HG03045 (cell line): ENCODE results near the gene SAPCD2.
A peak's percentile ranks its signal among the peaks of the same experiment; 100 is the strongest.
"Not testable (repeated sequence)": the region's sequence is repeated elsewhere in the genome, so short reads cannot be mapped to it uniquely, and the experiment has no call there.

Source experiments
- ATAC-seq: cut with Tn5 transposase; IDR thresholded peaks from one replicate; pipeline ENCODE4 v1.9.1; 2021; ENCODE audit warnings: mild to moderate bottlenecking, moderate library complexity; ENCODE audit not compliant: unreplicated experiment

Gene SAPCD2, protein sequence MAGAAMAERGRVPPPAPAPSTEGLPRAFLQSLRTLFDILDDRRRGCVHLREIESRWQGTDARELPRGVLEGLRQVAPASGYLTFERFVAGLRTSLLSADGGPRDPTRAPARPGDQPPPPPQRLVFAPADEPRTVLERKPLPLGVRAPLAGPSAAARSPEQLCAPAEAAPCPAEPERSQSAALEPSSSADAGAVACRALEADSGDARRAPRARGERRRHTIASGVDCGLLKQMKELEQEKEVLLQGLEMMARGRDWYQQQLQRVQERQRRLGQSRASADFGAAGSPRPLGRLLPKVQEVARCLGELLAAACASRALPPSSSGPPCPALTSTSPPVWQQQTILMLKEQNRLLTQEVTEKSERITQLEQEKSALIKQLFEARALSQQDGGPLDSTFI

DNA sequence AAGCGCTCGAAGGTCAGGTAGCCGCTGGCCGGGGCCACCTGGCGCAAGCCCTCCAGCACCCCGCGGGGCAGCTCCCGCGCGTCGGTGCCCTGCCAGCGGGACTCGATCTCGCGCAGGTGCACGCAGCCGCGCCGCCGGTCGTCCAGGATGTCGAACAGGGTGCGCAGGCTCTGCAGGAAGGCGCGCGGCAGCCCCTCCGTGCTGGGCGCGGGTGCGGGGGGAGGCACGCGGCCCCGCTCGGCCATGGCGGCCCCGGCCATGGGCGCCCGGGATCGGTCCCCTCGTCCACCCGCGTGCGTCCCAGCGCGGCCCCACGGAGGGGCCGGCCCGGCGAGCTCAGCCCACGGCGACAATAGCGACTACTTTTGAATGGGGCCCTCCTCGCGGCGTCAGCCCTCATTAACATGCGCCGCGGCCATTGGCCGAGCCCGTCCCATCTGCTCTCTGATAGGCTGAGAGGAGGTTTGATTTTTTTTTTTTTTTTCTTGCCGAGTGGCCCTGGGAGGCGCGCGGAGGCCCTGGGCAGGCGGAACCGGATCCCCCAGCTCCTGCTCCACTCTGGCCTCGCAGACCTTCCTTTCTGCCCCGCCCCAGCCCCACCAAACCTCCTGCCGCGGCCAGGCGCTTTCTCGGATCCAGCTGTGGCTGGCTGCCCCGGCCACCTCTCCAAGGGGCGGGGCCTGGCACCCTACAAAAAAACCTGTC is at the start of gene SAPCD2:
SAPCD2 (minus strand) TSS at position 357 of the 705 bp plus-strand sequence; CDS start at position 260, 97 bp downstream.
- ATAC-seq = peak; percentile 68

- not testable (repeated sequence) for ATAC-seq
Observed at GRCh38 chr9:137118092-137118603, 47.8 kb upstream of the SAPCD2 start.

DNA sequence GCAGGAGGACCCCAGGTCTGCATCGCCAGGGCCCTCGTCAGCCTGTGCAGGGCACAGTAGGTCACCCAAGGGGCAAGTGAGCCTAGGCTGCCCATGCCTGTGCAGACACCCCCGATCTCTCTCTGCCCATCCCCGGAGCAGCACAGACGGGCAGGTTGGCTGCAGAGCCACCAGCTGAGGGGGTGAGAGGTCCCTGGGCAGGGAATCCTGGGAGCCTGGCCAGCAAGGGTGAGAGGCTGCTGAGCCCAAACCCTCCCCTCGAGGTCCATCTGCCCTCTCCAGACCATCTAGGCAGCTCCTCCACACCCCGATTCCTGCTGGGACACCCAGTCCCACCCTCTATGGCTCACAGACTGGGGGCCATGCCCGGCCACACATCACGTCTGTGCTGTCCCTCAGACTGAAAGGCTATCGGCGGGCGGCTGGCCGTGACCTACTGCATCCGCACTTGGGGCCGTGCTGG is 46.9 kb upstream of the SAPCD2 start:
- ATAC-seq = no peak

DNA sequence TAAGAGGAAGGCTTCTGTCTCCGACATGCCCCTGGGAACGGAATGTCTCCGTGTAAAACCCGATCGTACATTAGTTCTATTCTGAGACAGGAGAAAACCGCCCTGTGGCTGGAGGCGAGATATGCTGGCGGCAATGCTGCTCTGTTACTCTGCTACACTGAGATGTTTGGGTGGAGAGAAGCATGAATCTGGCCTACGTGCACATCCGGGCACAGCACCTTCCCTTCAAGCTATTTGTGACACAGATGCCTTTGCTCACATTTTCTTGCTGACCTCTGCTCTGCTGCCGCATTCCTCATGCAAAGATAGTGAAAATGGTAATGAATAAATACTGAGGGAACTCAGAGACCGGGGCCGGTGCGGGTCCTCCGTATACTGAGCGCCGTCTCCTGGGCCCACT is 46.4 kb upstream of the SAPCD2 start:
- no peak for ATAC-seq

GRCh38 chr9:137116027-137116507 is 45.7 kb upstream of the SAPCD2 start:
- ATAC-seq = no peak

GRCh38 chr9:137115394-137116026 is 45.2 kb upstream of the SAPCD2 start:
- no peak for ATAC-seq

- ATAC-seq = peak; percentile 61
Observed at GRCh38 chr9:137114613-137115393, 44.4 kb upstream of the SAPCD2 start, which contains the start of gene DPP7. DPP7 (minus strand) TSS chr9:137114733; CDS start chr9:137114713, 20 bp downstream.

DNA sequence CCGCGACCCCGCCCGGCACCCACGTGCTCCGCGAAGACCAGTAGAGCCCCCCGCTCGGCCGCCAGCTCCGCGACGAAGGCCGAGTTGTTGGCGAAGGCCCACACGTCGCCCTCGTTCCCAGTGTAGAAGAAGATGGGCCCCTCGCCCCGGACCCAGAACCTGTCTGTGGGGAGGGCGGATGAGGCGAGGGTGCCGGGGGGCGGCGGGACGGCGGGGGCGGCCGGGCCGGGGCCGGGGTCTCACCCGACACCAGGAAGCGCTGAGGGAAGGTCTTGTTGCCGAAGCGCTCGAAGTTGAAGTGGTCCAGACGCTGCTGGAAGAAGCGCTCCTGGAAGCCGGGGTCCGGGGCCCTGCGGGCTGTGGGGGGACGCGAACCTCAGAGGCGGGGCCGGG is 43.9 kb upstream of the SAPCD2 start:
- no peak for ATAC-seq

GRCh38 chr9:137113385-137114159 is 43.2 kb upstream of the SAPCD2 start:
- no peak for ATAC-seq

DNA sequence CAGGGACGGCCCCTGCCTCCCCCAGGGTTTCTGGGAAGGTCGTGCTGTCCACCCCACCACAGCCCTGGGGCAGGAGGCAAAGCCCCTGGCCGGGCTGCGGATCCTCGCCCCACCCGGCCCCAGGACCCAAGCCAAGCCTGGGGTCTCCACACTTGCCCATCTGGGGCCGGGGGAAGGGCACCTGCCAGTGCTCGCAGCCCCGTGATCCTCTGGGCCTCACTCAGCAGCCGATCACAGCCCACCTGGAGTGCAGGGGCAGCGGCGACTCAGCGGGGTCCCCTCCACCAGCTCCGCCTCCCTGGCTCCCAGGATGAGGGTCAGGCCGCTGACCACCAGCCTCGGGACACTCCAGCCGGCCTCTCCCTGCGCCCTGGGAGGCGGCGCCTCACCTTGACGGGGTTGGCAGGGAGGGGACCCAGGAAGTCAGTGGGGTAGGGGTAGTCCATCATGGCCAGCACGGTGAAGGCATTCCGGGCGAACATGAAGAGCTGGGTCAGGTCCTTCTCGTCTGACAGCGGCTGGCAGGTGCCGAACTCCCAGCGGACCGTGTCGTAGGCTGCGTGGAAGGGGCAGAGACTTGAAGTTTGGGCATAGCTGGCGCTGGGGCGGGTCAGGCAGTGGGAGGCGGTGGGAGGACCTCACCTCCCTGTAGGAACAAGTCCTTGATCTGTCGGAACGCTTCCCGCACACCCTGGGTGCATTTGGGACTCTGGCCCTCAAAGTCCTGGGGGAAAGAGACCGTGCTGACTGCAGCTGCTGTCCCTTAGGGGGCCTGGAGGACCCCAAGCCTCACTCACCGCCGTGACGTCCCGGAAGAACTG is 42.4 kb upstream of the SAPCD2 start:
- no peak for ATAC-seq

DNA sequence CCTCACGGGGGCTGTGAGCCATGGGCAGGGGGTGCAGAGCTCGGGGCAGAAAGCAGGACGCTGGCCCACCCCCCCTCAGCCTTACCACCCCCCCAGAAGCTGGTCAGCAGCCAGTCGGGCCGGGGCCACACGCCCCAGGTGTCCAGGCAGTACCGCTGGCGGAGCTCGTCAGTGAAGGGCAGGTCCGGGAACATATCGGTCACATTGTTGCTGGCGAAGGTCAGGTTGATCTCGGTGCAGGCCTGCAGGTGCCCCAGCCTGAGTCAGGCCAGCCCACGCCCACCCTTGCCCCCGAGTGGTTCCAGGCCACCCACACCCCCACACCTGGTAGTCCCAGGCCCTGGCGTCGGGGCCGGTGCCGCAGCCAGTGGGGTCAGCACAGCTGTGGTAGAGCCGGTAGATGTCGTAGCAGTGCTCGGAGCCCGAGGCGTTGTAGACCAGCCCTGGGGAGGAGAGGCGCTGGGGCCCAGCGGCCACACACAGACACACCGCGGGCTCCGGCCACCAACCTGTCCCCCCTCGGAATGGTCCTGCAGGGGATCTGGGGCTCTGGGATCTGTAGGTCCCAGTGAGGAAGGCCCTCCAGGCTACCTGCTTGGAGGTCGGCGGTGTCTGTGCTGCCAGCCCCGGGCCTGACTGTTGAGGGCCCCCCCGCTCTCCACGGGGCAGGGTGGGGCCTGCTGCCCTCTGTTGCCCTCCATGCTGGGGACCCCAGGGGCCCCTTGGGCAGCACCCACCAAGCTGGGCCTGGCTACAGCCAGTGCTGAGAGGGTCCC is 41.6 kb upstream of the SAPCD2 start:
- no peak for ATAC-seq

DNA sequence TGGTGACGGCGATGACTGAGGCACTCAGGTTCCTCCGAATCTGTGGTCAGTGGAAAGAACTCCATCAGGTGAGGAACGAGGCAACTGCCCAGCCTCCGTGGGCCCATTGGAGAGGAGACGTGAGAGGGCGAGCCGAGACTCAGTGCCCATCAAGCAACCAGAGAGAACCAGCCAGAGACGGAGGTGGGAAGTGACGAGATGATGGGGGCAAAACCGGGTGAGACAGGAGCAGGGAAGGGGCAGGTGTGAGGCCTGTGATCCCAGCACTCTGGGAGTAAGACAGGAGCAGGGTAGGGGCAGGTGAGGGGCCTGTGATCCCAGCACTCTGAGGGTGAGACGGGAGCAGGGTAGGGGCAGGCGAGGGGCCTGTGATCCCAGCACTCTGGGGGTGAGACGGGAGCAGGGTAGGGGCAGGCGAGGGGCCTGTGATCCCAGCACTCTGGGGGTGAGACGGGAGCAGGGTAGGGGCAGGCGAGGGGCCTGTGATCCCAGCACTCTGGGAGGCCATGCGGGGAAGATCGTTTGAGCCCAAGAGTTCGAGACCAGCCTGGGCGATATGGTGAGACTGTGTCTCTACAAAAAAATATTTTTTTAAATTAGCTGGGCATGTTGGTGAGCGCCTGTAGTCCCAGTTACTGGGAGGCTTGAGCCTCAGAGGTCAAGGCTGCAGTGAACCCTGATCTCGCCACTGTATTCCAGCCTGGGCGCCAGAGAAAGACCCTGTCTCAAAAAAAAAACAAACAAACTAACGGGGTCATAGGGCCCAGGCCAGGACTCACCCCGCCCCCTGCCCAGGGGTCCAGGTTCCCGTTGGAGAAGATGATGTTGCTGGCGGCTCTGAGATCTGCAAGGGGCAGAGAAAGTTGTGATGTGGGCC is 40.8 kb upstream of the SAPCD2 start:
- no peak for ATAC-seq

- no peak for ATAC-seq
Observed at GRCh38 chr9:137110147-137110910, 40.0 kb upstream of the SAPCD2 start.

GRCh38 chr9:137109250-137110146 is 39.1 kb upstream of the SAPCD2 start:
- no peak for ATAC-seq

- no peak for ATAC-seq
Observed at GRCh38 chr9:137108608-137109249, 38.4 kb upstream of the SAPCD2 start.
